Sigmoid colon (tissue), 4 donors: ENCODE results near the gene TYW3.

Experiments used
- CTCF ChIP-seq, 4 experiments: fragments of 450-650 bp in 3 of 4; fragments of 200-600 bp in 1 of 4; IDR thresholded peaks; one replicate each; pipeline ENCODE4 v1.5.1; 2016 to 2019; ENCODE audit warnings: antibody characterized with exemption in 4 of 4, mild to moderate bottlenecking in 3 of 4, moderate library complexity in 2 of 4
- EP300 ChIP-seq, 4 donors: sonication (generic); formaldehyde crosslinking; IDR thresholded peaks; one replicate each; pipeline ENCODE4 v1.6.1; 2017; ENCODE audit warnings: antibody characterized with exemption in 4 of 4

GRCh38 chr1:74777525-74777924 is 44.6 kb downstream of the TYW3 start:
- no peak for TF ChIP-seq CTCF (IDR thresholded peaks at IDR 0.05)
- no peak for TF ChIP-seq EP300 (IDR thresholded peaks at IDR 0.05)
